GM18520 (cell line): ENCODE measurements around the gene PAK5.
"Not testable (repeated sequence)": the region's sequence is repeated elsewhere in the genome, so short reads cannot be mapped to it uniquely, and the experiment has no call there.

Experiments used
- ATAC-seq: cut with Tn5 transposase; IDR thresholded peaks from one replicate; pipeline ENCODE4 v1.9.1; 2021; ENCODE audit not compliant: unreplicated experiment

PAK5 gene

GRCh38 chr20:9686455-9686854, 152.4 kb downstream of the PAK5 start:
- no peak for ATAC-seq

GRCh38 chr20:9686001-9686400, 152.9 kb downstream of the PAK5 start:
- ATAC-seq: no peak

- ATAC-seq: no peak
Measured at GRCh38 chr20:9685011-9685410, 153.9 kb downstream of the PAK5 start.

- ATAC-seq: no peak
Measured at GRCh38 chr20:9677100-9677623, 161.7 kb downstream of the PAK5 start.

GRCh38 chr20:9672981-9673380, 165.9 kb downstream of the PAK5 start:
- ATAC-seq: no peak

- ATAC-seq: no peak
Measured at GRCh38 chr20:9672027-9672426, 166.8 kb downstream of the PAK5 start.

- ATAC-seq: no peak
Measured at GRCh38 chr20:9668381-9668780, 170.5 kb downstream of the PAK5 start.

- no peak for ATAC-seq
Measured at GRCh38 chr20:9663423-9663822, 175.5 kb downstream of the PAK5 start.

- ATAC-seq: no peak
Measured at GRCh38 chr20:9660236-9660868, 178.5 kb downstream of the PAK5 start.

- ATAC-seq: no peak
Measured at GRCh38 chr20:9647741-9648140, 191.1 kb downstream of the PAK5 start.

GRCh38 chr20:9646375-9646774, 192.5 kb downstream of the PAK5 start:
- ATAC-seq: no peak

- no peak for ATAC-seq
Measured at GRCh38 chr20:9642882-9643281, 196.0 kb downstream of the PAK5 start.

- ATAC-seq: not testable (repeated sequence)
Measured at GRCh38 chr20:9641499-9642000, 197.3 kb downstream of the PAK5 start.

- ATAC-seq: no peak
Measured at GRCh38 chr20:9637889-9638288, 201.0 kb downstream of the PAK5 start.

- no peak for ATAC-seq
Measured at GRCh38 chr20:9635750-9636149, 203.1 kb downstream of the PAK5 start.

GRCh38 chr20:9634327-9634726, 204.5 kb downstream of the PAK5 start:
- no peak for ATAC-seq

GRCh38 chr20:9632991-9633390, 205.9 kb downstream of the PAK5 start:
- ATAC-seq: no peak

GRCh38 chr20:9632265-9632664, 206.6 kb downstream of the PAK5 start:
- no peak for ATAC-seq

GRCh38 chr20:9630554-9630953, 208.3 kb downstream of the PAK5 start:
- ATAC-seq: no peak

GRCh38 chr20:9629831-9630230, 209.0 kb downstream of the PAK5 start:
- ATAC-seq: no peak

- no peak for ATAC-seq
Measured at GRCh38 chr20:9628589-9628988, 210.3 kb downstream of the PAK5 start.

GRCh38 chr20:9628141-9628540, 210.7 kb downstream of the PAK5 start:
- no peak for ATAC-seq

GRCh38 chr20:9627219-9627618, 211.7 kb downstream of the PAK5 start:
- no peak for ATAC-seq
